ENCODE measurements around the gene BCR.
A peak's percentile ranks its signal among the peaks of the same experiment; 100 is the strongest.

The BCR gene

GRCh38 chr22:23232094-23232905, 52.0 kb downstream of the BCR start:
- no peak for DNase-seq (ENCODE audit: low spot score)

DNA sequence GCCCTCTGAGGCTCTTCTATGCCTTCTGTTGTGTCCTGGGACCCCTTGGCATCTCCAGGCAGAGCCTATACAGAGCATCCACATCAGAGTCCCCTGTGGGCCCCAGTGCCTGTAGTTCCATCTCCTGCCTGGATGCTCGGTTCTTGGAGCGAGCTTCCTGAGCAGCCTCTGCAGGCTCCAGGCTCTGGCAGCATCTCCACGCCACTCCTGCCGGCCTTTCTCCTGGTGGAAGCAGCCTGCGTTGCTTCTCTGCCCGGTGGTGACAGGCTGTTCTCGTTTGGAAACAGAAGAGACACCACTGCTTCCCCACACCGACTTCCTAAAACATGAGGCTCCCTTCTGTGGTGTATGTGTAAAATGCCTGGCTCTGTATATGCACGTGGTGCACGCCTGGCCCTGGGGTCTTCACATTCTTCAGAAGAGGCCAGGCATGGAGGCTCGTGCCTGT, 52.8 kb downstream of the BCR start:
- DNase-seq (ENCODE audit: low spot score), result no peak

- DNase-seq (ENCODE audit: low spot score), result no peak
These were observed 53.6 kb downstream of the BCR start for GRCh38 chr22:23233752-23234408.

- DNase-seq (ENCODE audit: low spot score), result no peak
These were observed 54.3 kb downstream of the BCR start for GRCh38 chr22:23234409-23235161.

DNA sequence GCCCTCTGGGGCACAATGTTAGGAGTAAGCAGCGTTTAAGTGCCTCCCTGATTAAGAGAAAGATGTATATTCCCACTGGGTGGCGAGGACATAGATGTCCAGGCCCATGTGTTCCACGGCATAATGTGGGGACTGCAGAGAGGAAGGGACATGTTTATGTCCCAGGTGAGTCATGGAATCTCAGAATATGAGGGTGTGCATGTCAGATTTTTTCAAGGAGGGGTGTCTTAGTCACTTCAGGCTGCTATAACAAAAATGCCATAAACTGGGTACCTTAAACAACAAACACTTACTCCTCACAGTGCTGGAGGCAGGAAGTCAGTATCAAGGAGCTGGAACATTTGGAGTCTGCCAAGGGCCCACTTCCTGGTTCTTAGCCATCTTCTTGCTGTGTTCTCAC, 55.1 kb downstream of the BCR start:
- DNase-seq (ENCODE audit: low spot score), result no peak

GRCh38 chr22:23236026-23236425, 55.7 kb downstream of the BCR start:
- no peak for DNase-seq (ENCODE audit: low spot score)

DNA sequence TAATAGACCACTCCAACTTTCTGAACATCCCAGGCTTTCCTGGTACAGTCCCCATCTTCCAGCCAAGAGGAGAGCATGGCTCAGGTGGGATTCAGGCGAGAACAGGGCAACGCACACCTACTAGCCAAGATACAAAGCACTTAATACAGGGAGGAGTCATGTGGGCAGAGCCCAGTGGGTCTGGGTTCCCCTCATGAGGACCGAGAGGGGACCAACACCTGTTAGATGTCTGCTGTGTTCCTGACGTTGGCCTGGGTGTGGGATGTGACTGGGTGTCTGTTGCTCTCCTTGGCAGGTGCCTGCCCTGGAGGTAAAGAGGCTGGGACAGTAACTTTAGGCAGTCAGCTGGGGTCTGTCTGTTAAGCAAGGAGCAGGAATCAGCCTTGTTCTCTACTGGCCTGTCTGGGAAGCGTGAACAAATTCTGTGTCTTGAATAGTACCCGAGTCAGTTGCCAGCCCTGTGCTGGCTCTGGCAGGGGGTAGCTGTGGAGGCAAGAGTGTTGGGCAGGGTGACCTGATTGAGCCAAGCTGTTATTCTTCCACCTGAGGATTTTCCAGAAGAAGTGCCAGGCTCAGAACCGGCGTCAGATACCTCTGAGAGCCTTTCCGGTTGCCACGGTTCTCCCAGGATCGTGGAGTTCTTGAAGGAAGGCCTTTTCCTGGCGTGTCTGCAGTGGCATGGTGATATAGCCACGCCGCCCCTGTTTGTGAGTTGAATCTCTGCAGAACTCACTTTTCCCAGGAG, 56.3 kb downstream of the BCR start:
- no peak for DNase-seq (ENCODE audit: low spot score)

DNA sequence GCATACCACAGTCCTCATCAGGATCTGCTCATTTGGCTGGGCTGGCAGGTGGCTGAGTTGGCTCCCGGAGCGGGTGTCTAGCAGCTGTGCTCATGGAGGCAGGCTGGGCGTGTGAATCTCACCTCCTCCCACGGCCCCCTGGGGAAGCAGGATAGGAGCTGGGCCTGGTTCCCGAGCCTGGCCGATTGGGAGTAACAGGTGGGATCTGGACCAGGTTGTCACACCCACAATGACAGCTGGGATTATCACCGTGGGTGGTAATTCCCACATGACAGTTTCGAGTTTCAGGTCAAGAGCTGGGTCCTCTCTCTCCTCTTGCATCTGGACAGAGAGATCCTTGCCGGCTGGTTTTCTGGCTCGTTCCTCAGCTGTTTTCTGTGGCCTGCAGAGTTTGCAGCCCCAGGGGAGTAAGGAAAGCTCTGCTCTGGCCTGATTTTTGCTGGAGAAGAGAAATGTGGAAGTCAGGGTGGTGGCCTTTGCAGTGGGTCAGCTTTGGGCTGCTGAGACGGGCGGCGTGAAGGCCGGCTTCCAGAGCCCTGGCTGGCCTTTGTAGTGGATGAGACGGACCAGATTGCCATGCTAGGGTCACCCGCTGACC, 57.0 kb downstream of the BCR start:
- no peak for DNase-seq (ENCODE audit: low spot score)

DNA sequence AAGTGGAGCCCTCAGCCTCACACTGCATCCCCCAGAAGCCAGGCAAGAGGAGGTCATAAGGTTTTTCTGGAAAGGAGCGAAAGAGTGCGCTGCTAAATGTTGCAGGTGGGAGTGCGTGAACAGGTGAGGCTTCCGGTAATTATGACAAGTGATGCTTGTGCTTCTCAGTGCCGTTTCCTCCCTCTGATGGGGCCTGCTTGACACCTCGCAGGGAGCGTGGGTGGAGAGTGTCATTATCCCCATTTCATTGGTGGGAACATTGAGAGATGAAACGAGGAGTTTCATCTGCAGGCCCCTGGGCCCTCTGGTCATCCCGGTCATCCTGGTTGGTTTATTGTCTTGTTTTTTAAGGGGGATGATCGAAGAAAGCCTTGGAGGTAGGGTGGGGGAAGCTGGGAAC, 57.5 kb downstream of the BCR start:
- DNase-seq (ENCODE audit: low spot score), result no peak

GRCh38 chr22:23238707-23239106, 58.4 kb downstream of the BCR start:
- no peak for DNase-seq (ENCODE audit: low spot score)

DNA sequence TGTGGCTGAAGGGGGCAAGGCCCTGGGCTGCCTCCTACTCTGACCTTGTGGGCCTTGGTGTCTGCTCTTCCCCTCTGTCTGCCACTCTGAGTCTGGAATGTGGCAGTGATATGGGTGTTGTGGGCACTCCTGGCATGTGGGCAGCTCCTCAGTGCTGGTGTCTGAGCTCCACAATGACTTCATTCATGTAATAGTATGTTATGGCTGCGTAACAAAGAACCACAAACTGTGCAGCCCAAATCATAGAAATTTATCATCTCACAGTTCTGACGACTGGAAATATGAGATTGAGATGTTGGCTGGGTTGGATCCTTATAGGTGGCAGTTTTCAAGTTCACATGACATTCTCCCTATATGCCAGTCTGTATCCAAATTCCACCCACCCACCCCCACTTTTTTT, 59.1 kb downstream of the BCR start:
- DNase-seq (ENCODE audit: low spot score), result no peak

GRCh38 chr22:23240639-23241389, 60.5 kb downstream of the BCR start:
- DNase-seq (ENCODE audit: low spot score), result peak; percentile 48

DNA sequence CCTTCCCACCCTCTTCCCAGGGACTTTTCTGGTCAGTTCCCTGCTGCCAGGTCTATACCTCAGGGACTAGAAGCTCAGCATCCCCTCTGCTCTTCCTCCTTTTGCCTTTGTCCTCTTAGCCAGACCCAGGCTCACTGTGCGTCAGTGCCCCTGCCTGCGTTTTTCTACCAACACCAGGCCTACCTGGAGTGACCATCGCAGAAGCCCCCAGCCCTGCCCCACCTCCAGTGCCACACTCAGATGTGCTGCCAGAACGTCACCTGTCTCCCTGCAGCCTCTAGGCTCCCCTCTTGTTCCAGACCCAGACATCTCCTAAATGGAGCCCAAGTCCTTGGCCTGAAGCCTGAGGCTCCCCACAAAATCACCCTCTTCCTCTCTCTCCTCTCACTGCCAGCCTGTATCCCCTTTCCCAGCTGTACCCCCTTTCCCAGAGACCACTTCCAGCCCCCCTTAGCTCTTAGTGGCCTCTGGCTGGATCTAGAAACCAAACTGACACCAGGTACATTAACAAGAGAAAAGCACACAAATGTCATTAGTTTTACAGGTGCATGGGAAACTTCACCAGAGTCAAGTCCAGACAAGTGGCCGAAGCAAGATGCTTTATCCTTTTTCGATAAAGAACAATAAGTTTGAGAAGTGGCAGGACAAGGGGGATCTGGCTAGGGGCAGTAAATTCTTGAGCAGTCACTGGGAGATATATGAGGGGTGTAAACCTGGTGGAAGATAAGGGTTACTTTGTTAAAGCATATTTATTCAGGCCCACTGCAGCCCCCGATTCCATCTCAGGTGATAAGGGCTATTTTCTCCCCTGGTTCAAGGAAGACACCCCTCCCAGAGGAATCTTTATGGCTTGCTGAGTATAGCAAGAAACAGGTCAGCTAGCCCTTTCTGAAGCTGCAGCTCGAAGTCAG, 61.5 kb downstream of the BCR start:
- no peak for DNase-seq (ENCODE audit: low spot score)

- no peak for DNase-seq (ENCODE audit: low spot score)
These were observed 62.2 kb downstream of the BCR start for GRCh38 chr22:23242473-23243001.

DNA sequence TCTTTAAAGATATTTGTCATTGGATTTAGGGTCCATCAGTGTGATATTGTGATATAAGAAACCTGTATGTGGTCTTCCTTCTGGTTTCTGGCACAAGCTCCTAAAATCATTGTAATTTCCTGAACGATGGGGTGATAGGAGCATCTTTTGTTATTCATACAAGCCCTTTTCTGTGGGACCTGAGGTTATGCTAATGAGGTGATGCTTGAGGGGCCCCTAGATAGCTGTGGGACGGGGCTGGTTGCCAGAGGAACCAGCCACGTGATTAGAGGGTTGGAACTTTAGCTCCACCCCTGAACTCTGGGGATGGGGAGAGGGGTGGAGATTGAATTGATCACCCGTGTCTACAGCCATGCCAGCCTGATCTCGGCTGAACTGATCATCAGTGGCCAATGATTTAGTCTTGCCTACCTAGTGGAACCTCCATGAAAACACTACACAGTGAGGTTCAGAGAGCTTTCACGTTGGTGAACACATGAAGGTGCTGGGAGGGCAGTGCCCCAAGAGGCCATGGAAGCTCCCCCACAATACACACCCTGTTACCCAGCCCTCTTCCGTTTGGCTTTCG, 62.8 kb downstream of the BCR start:
- DNase-seq (ENCODE audit: low spot score), result peak; percentile 68

- no peak for DNase-seq (ENCODE audit: low spot score)
These were observed 63.8 kb downstream of the BCR start for GRCh38 chr22:23243859-23244689.

DNA sequence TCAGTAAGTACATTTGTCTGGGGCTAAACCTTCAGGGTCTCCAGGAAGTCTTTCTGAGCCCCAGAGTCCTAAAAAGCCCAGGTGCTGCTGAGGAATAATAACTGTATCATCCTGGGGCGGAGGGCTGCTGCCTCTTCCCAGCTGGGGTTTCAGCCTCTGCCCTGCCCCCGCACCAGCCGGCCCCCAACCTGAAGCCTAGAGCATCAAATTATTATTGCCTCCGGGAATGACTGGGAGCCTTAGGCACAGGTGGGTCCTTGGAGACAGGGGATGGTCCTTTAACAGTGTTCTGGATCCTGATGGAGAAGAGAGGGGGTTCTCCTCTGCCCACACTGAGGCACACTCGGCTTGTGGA, 64.4 kb downstream of the BCR start:
- no peak for DNase-seq (ENCODE audit: low spot score)

- no peak for DNase-seq (ENCODE audit: low spot score)
These were observed 64.9 kb downstream of the BCR start for GRCh38 chr22:23245045-23245798.

Data from NAMALWA (cell line).